ENCODE measurements around the gene PLA2G4E. TPM values are rescaled to one million over a fixed set of nuclear protein-coding genes. Genes with fewer than 3 reads are reported as not detected.

The PLA2G4E gene
- total and polyA plus RNA-seq, 9 of the 15 experiments (the other 6 are each of a cell fraction or from before 2014, with no cell fraction given), result 0.03 TPM; not detected in 8

- TF ChIP-seq ZNF407 (IDR thresholded peaks at IDR 0.05; ENCODE audit: low read depth), result no peak
- TF ChIP-seq RCOR1 (IDR thresholded peaks at IDR 0.05; ENCODE audit: borderline replicate concordance in 1 of 2, low read depth in 2 of 2, low read length in 2 of 2), result no peak
- TF ChIP-seq POU5F1 (IDR thresholded peaks at IDR 0.05; ENCODE audit: borderline replicate concordance, low read depth, low read length, partially characterized antibody), result no peak
- TF ChIP-seq RBM39 (optimal IDR thresholded peaks at IDR 0.05; ENCODE audit: low read depth, low read length), result no peak
- TF ChIP-seq ZNF41 (CRISPR knock-in tag; conservative IDR thresholded peaks at IDR 0.05), result no peak
- no peak for TF ChIP-seq ZBTB8A (IDR thresholded peaks at IDR 0.05; ENCODE audit: partially characterized antibody)
- TF ChIP-seq DMBX1 (CRISPR knock-in tag; IDR thresholded peaks at IDR 0.05; ENCODE audit: borderline replicate concordance), result no peak
- no peak for TF ChIP-seq ELK1 (CRISPR knock-in tag; IDR thresholded peaks at IDR 0.05)
- TF ChIP-seq TFAM (CRISPR knock-in tag; conservative IDR thresholded peaks at IDR 0.05), result no peak
- TF ChIP-seq ATF1 (CRISPR knock-in tag; IDR thresholded peaks at IDR 0.05), result no peak
- no peak for TF ChIP-seq ATF1 (tag; IDR thresholded peaks at IDR 0.05)
- no peak for TF ChIP-seq KLF10 (CRISPR knock-in tag; IDR thresholded peaks at IDR 0.05)
- TF ChIP-seq CGGBP1 (CRISPR knock-in tag; IDR thresholded peaks at IDR 0.05), result no peak
- TF ChIP-seq, protein P1, sequence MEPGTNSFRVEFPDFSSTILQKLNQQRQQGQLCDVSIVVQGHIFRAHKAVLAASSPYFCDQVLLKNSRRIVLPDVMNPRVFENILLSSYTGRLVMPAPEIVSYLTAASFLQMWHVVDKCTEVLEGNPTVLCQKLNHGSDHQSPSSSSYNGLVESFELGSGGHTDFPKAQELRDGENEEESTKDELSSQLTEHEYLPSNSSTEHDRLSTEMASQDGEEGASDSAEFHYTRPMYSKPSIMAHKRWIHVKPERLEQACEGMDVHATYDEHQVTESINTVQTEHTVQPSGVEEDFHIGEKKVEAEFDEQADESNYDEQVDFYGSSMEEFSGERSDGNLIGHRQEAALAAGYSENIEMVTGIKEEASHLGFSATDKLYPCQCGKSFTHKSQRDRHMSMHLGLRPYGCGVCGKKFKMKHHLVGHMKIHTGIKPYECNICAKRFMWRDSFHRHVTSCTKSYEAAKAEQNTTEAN (CRISPR knock-in tag; IDR thresholded peaks at IDR 0.05), result no peak
Measured at GRCh38 chr15:41965441-41966413, 55.1 kb downstream of the PLA2G4E start (continued).
